OCI-LY3 (cell line): Measurements from ENCODE around the gene PCGF1.

Source experiments
- CTCF ChIP-seq: fragments of 200-600, 300-600 bp; sonication (generic); IDR thresholded peaks from 2 replicates; pipeline ENCODE4 v1.5.1; 2014; ENCODE audit warnings: antibody characterized with exemption, low read length, low read depth
- EZH2phosphoT487 ChIP-seq: fragments of 200-600 bp; shearing (Covaris generic); IDR thresholded peaks from 2 replicates; pipeline ENCODE4 v1.6.1; 2018; ENCODE audit warnings: antibody characterized with exemption, mixed run types, low read depth

- TF ChIP-seq CTCF (no peak), EZH2phosphoT487 (no peak)
These were observed 6.9 kb downstream of the PCGF1 start for GRCh38 chr2:74500578-74500946.
